Stimulated activated CD4-positive, alpha-beta T cell treated with anti-CD3 and anti-CD28 coated beads, Interleukin-15, amount 100 ng/mL, for 48 hours (primary cell): ENCODE data around the gene MEX3A.
"Not testable (repeated sequence)": the region's sequence is repeated elsewhere in the genome, so short reads cannot be mapped to it uniquely, and the experiment has no call there.

ENCODE experiments used
- DNase-seq, 2 donors: peaks; one replicate each; pipeline ENCODE4 v3.0.0-alpha.2; 2020; ENCODE audit warnings: low read depth in 2 of 2

The MEX3A gene

GRCh38 chr1:156118177-156118868, 36.1 kb upstream of the MEX3A start:
- no peak for DNase-seq

GRCh38 chr1:156117414-156118176, 35.3 kb upstream of the MEX3A start:
- DNase-seq = no peak

- DNase-seq = not testable (repeated sequence)
These were observed 34.5 kb upstream of the MEX3A start for GRCh38 chr1:156116731-156117130.

GRCh38 chr1:156115514-156116374, 33.5 kb upstream of the MEX3A start:
- no peak for DNase-seq

GRCh38 chr1:156114919-156115513, 32.8 kb upstream of the MEX3A start:
- no peak for DNase-seq

- peak; percentile 72 to 77 for DNase-seq
These were observed 32.0 kb upstream of the MEX3A start, which contains the start of gene LMNA for GRCh38 chr1:156114101-156114918. Gene LMNA (plus strand): TSS chr1:156114711. CDS start chr1:156114919, 208 bp downstream.

GRCh38 chr1:156113282-156113950, 31.2 kb upstream of the MEX3A start:
- no peak for DNase-seq

- no peak for DNase-seq
These were observed 30.2 kb upstream of the MEX3A start for GRCh38 chr1:156112276-156113137.

GRCh38 chr1:156111355-156111962, 29.2 kb upstream of the MEX3A start:
- DNase-seq = no peak

- DNase-seq = no peak
These were observed 28.0 kb upstream of the MEX3A start for GRCh38 chr1:156110252-156110651.

GRCh38 chr1:156108664-156109241, 26.5 kb upstream of the MEX3A start:
- no peak for DNase-seq

GRCh38 chr1:156108057-156108456, 25.8 kb upstream of the MEX3A start:
- no peak for DNase-seq

GRCh38 chr1:156106624-156107488, 24.6 kb upstream of the MEX3A start:
- DNase-seq = no peak

- no peak for DNase-seq
These were observed 22.9 kb upstream of the MEX3A start for GRCh38 chr1:156104861-156105832.

- no peak for DNase-seq
These were observed 22.0 kb upstream of the MEX3A start for GRCh38 chr1:156104065-156104810.

- DNase-seq = no peak
These were observed 21.3 kb upstream of the MEX3A start for GRCh38 chr1:156103521-156103947.
